ENCODE measurements around the gene TADA2B.
"Not testable (repeated sequence)": the region's sequence is repeated elsewhere in the genome, so short reads cannot be mapped to it uniquely, and the experiment has no call there.

The TADA2B gene

DNA sequence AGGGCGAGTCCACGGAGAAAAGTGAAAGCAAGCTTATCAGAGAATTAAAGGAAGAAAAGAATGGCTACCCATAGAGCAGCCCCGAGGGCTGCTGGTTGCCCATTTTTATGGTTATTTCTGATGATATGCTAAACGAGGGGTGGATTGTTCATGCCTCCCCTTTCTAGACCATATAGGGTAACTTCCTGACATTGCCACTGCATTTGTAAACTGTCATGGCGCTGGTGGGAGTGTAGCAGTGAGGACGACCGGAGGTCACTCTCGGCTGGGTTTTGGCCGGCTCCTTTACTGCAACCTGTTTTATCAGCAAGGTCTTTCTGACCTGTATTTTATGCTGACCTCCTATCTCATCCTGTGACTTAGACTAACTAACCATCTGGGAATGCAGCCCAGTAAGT is 41.4 kb downstream of the TADA2B start:
- not testable (repeated sequence) for H2AK5ac ChIP-seq (ENCODE audit: low read length); H3K23ac ChIP-seq (ENCODE audit: low read length); H4K8ac ChIP-seq (ENCODE audit: low read depth, low read length); H2BK15ac ChIP-seq (replicated peaks; ENCODE audit: low read depth); H3K4ac ChIP-seq (ENCODE audit: low read depth, low read length); H3K4me2 ChIP-seq (ENCODE audit: low read length); H2BK5ac ChIP-seq (ENCODE audit: low read length); H3K56ac ChIP-seq (ENCODE audit: low read length); DNase-seq; H3K4me1 ChIP-seq (ENCODE audit: control insufficient read depth, low read depth, low read length); H4K5ac ChIP-seq (ENCODE audit: low read length); H2BK120ac ChIP-seq (ENCODE audit: low read depth, low read length); H3K27ac ChIP-seq (ENCODE audit: low read depth, low read length); H3K4me3 ChIP-seq (ENCODE audit: low read length); H3K79me2 ChIP-seq (ENCODE audit: control insufficient read depth, insufficient read depth, low read length); H3K18ac ChIP-seq (ENCODE audit: low read length); H3K79me1 ChIP-seq (ENCODE audit: low read length); H3K27me3 ChIP-seq (ENCODE audit: insufficient read depth, low read length, poor library complexity); H3K36me3 ChIP-seq (ENCODE audit: control insufficient read depth, insufficient read depth, low read length); H3K9ac ChIP-seq (ENCODE audit: low read length)
- no CpG with 5 or more reads among the region's 9 CpGs for WGBS (ENCODE audit: extremely low coverage, insufficient coverage, low lambda C conversion rate)

DNA sequence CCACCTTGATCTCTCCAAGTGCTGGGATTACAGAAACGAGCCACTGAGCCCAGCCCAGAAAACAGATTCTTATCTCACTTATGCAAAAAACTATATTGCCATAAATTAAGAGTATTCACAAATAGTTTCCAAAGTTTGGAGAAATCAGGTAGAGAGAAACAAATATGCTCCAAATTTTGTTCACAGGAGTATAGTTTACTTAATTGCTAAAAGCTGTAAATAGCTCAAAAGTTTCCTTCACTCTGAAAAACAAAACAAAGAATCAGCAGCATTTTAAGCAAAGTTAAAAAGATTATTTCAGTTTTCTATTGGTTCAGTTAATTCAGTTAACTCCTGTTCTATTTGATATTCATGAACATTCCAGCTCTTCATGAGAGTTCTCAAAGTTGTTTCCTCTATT is 43.2 kb downstream of the TADA2B start:
- H2BK5ac ChIP-seq (ENCODE audit: low read length) = no peak overlapping the region
- no peak overlapping the region for H3K27ac ChIP-seq (ENCODE audit: low read depth, low read length)
- H3K9ac ChIP-seq (ENCODE audit: low read length) = no peak overlapping the region
- H4K8ac ChIP-seq (ENCODE audit: low read depth, low read length) = no peak overlapping the region
- no CpG with 5 or more reads among the region's 1 CpG for WGBS (ENCODE audit: extremely low coverage, insufficient coverage, low lambda C conversion rate)
- no peak overlapping the region for H3K18ac ChIP-seq (ENCODE audit: low read length)
- no peaks in the 10 kb centered on the region for H3K27me3 ChIP-seq (ENCODE audit: insufficient read depth, low read length, poor library complexity)
- H3K4me1 ChIP-seq (ENCODE audit: control insufficient read depth, low read depth, low read length) = no peaks in the 10 kb centered on the region
- H2AK5ac ChIP-seq (ENCODE audit: low read length) = no peak overlapping the region
- H3K4ac ChIP-seq (ENCODE audit: low read depth, low read length) = no peak overlapping the region
- no peak overlapping the region for H2BK120ac ChIP-seq (ENCODE audit: low read depth, low read length)
- DNase-seq = peak; percentile 14
- no peak overlapping the region for H2BK15ac ChIP-seq (replicated peaks; ENCODE audit: low read depth)
- no peak overlapping the region for H3K56ac ChIP-seq (ENCODE audit: low read length)
- no peaks in the 10 kb centered on the region for H3K36me3 ChIP-seq (ENCODE audit: control insufficient read depth, insufficient read depth, low read length)
- H4K5ac ChIP-seq (ENCODE audit: low read length) = no peak overlapping the region
- no peaks in the 10 kb centered on the region for H3K79me1 ChIP-seq (ENCODE audit: low read length)
- no peaks in the 10 kb centered on the region for H3K79me2 ChIP-seq (ENCODE audit: control insufficient read depth, insufficient read depth, low read length)
- no peak overlapping the region for H3K4me3 ChIP-seq (ENCODE audit: low read length)
- H3K4me2 ChIP-seq (ENCODE audit: low read length) = no peak overlapping the region
- H3K23ac ChIP-seq (ENCODE audit: low read length) = no peak overlapping the region

GRCh38 chr4:7087036-7087435 is 43.9 kb downstream of the TADA2B start:
- Histone ChIP-seq H3K79me2 (ENCODE audit: control insufficient read depth, insufficient read depth, low read length) (no peaks in the 10 kb centered on the region), H3K27me3 (ENCODE audit: insufficient read depth, low read length, poor library complexity) (no peaks in the 10 kb centered on the region), H2AK5ac (ENCODE audit: low read length) (no peak overlapping the region), H3K4ac (ENCODE audit: low read depth, low read length) (no peak overlapping the region), H3K9ac (ENCODE audit: low read length) (no peak overlapping the region), H3K23ac (ENCODE audit: low read length) (no peak overlapping the region), H2BK5ac (ENCODE audit: low read length) (no peak overlapping the region), H2BK120ac (ENCODE audit: low read depth, low read length) (no peak overlapping the region), H3K36me3 (ENCODE audit: control insufficient read depth, insufficient read depth, low read length) (no peaks in the 10 kb centered on the region), H3K4me3 (ENCODE audit: low read length) (no peak overlapping the region), H3K4me1 (ENCODE audit: control insufficient read depth, low read depth, low read length) (no peaks in the 10 kb centered on the region), H4K5ac (ENCODE audit: low read length) (no peak overlapping the region), H2BK15ac (replicated peaks; ENCODE audit: low read depth) (no peak overlapping the region), H4K8ac (ENCODE audit: low read depth, low read length) (no peak overlapping the region), H3K56ac (ENCODE audit: low read length) (no peak overlapping the region), H3K18ac (ENCODE audit: low read length) (no peak overlapping the region), H3K4me2 (ENCODE audit: low read length) (no peak overlapping the region), H3K27ac (ENCODE audit: low read depth, low read length) (no peak overlapping the region), H3K79me1 (ENCODE audit: low read length) (no peaks in the 10 kb centered on the region)
- no CpG with 5 or more reads among the region's 3 CpGs for WGBS (ENCODE audit: extremely low coverage, insufficient coverage, low lambda C conversion rate)
- DNase-seq = no peak

- Histone ChIP-seq H3K27me3 (ENCODE audit: insufficient read depth, low read length, poor library complexity) (peaks cover 6% of the 10 kb centered on the region), H3K79me2 (ENCODE audit: control insufficient read depth, insufficient read depth, low read length) (no peaks in the 10 kb centered on the region), H3K23ac (ENCODE audit: low read length) (no peak overlapping the region), H3K4me1 (ENCODE audit: control insufficient read depth, low read depth, low read length) (no peaks in the 10 kb centered on the region), H3K4me3 (ENCODE audit: low read length) (no peak overlapping the region), H2BK120ac (ENCODE audit: low read depth, low read length) (no peak overlapping the region), H3K56ac (ENCODE audit: low read length) (no peak overlapping the region), H2BK15ac (replicated peaks; ENCODE audit: low read depth) (no peak overlapping the region), H2AK5ac (ENCODE audit: low read length) (no peak overlapping the region), H3K79me1 (ENCODE audit: low read length) (no peaks in the 10 kb centered on the region), H2BK5ac (ENCODE audit: low read length) (no peak overlapping the region), H3K9ac (ENCODE audit: low read length) (no peak overlapping the region), H4K5ac (ENCODE audit: low read length) (no peak overlapping the region), H4K8ac (ENCODE audit: low read depth, low read length) (no peak overlapping the region), H3K4ac (ENCODE audit: low read depth, low read length) (no peak overlapping the region), H3K36me3 (ENCODE audit: control insufficient read depth, insufficient read depth, low read length) (no peaks in the 10 kb centered on the region), H3K27ac (ENCODE audit: low read depth, low read length) (no peak overlapping the region), H3K4me2 (ENCODE audit: low read length) (no peak overlapping the region), H3K18ac (ENCODE audit: low read length) (no peak overlapping the region)
- WGBS (ENCODE audit: extremely low coverage, insufficient coverage, low lambda C conversion rate) = no CpG with 5 or more reads among the region's 5 CpGs
- DNase-seq = no peak
These were observed 46.2 kb downstream of the TADA2B start for GRCh38 chr4:7089213-7089986.

DNA sequence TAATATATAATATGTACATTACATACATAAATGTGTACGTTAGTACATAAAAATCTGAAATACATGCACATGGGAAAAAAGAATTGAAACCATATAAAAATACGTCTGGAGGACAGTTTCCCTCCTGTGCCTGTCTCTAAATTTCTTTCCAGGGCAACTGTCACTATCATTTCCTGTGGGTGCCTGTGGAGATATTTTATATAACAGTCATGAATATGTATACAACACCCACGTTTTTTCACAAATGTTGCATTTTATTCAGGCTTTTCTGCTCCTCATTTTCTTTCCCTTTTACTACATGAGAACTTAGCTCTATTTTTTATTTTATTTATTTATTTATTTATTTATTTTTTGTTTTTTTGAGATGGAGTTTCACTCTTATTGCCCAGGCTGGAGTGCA is 48.9 kb downstream of the TADA2B start:
- no peak overlapping the region for H3K9ac ChIP-seq (ENCODE audit: low read length)
- H3K79me1 ChIP-seq (ENCODE audit: low read length) = no peaks in the 10 kb centered on the region
- H4K8ac ChIP-seq (ENCODE audit: low read depth, low read length) = no peak overlapping the region
- no peak overlapping the region for H3K27ac ChIP-seq (ENCODE audit: low read depth, low read length)
- no peaks in the 10 kb centered on the region for H3K79me2 ChIP-seq (ENCODE audit: control insufficient read depth, insufficient read depth, low read length)
- H2BK5ac ChIP-seq (ENCODE audit: low read length) = no peak overlapping the region
- H3K4me1 ChIP-seq (ENCODE audit: control insufficient read depth, low read depth, low read length) = no peaks in the 10 kb centered on the region
- DNase-seq = no peak
- H3K23ac ChIP-seq (ENCODE audit: low read length) = no peak overlapping the region
- H3K4me2 ChIP-seq (ENCODE audit: low read length) = no peak overlapping the region
- no CpG with 5 or more reads among the region's 3 CpGs for WGBS (ENCODE audit: extremely low coverage, insufficient coverage, low lambda C conversion rate)
- H3K18ac ChIP-seq (ENCODE audit: low read length) = no peak overlapping the region
- no peak overlapping the region for H2BK15ac ChIP-seq (replicated peaks; ENCODE audit: low read depth)
- no peaks in the 10 kb centered on the region for H3K36me3 ChIP-seq (ENCODE audit: control insufficient read depth, insufficient read depth, low read length)
- no peak overlapping the region for H2AK5ac ChIP-seq (ENCODE audit: low read length)
- H3K27me3 ChIP-seq (ENCODE audit: insufficient read depth, low read length, poor library complexity) = peaks cover 8% of the 10 kb centered on the region
- no peak overlapping the region for H3K4me3 ChIP-seq (ENCODE audit: low read length)
- H3K4ac ChIP-seq (ENCODE audit: low read depth, low read length) = no peak overlapping the region
- H4K5ac ChIP-seq (ENCODE audit: low read length) = no peak overlapping the region
- H3K56ac ChIP-seq (ENCODE audit: low read length) = no peak overlapping the region
- no peak overlapping the region for H2BK120ac ChIP-seq (ENCODE audit: low read depth, low read length)

DNA sequence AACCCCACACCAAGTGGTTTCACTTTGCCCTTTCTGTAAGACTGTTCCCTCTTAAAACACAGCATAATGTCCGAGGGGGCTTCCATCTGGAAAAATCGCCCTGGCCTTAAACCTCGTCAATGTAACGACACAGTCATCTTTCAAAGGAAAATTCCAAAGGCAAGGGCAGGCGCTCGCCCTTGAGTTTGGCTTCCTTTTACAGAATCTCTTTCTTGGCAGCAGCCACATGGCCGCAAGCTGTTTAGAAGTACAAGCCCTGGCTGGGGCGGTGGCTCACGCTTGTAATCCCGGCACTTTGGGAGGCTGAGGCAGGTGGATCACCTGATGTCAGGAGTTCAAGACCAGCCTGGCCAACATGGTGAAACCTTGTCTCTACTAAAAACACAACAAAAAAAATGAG is 51.7 kb downstream of the TADA2B start:
- no peak overlapping the region for H3K56ac ChIP-seq (ENCODE audit: low read length)
- H4K8ac ChIP-seq (ENCODE audit: low read depth, low read length) = no peak overlapping the region
- H3K27ac ChIP-seq (ENCODE audit: low read depth, low read length) = no peak overlapping the region
- DNase-seq = no peak
- H3K36me3 ChIP-seq (ENCODE audit: control insufficient read depth, insufficient read depth, low read length) = no peaks in the 10 kb centered on the region
- no peak overlapping the region for H2AK5ac ChIP-seq (ENCODE audit: low read length)
- no peak overlapping the region for H2BK120ac ChIP-seq (ENCODE audit: low read depth, low read length)
- H3K79me1 ChIP-seq (ENCODE audit: low read length) = no peaks in the 10 kb centered on the region
- no peak overlapping the region for H3K4me2 ChIP-seq (ENCODE audit: low read length)
- H3K79me2 ChIP-seq (ENCODE audit: control insufficient read depth, insufficient read depth, low read length) = no peaks in the 10 kb centered on the region
- no peak overlapping the region for H2BK15ac ChIP-seq (replicated peaks; ENCODE audit: low read depth)
- no peak overlapping the region for H3K18ac ChIP-seq (ENCODE audit: low read length)
- H3K4me1 ChIP-seq (ENCODE audit: control insufficient read depth, low read depth, low read length) = no peaks in the 10 kb centered on the region
- H3K9ac ChIP-seq (ENCODE audit: low read length) = no peak overlapping the region
- peaks cover 11% of the 10 kb centered on the region for H3K27me3 ChIP-seq (ENCODE audit: insufficient read depth, low read length, poor library complexity)
- H2BK5ac ChIP-seq (ENCODE audit: low read length) = no peak overlapping the region
- no peak overlapping the region for H3K4ac ChIP-seq (ENCODE audit: low read depth, low read length)
- H3K23ac ChIP-seq (ENCODE audit: low read length) = no peak overlapping the region
- no CpG with 5 or more reads among the region's 10 CpGs for WGBS (ENCODE audit: extremely low coverage, insufficient coverage, low lambda C conversion rate)
- H4K5ac ChIP-seq (ENCODE audit: low read length) = no peak overlapping the region
- no peak overlapping the region for H3K4me3 ChIP-seq (ENCODE audit: low read length)
